Right lobe of liver (tissue), 4 donors: ENCODE measurements around the gene GLP1R.

Experiments used
- CTCF ChIP-seq, 4 donors: fragments of 200-600 bp in 3 of 4; fragments of 450-650 bp in 1 of 4; IDR thresholded peaks; one replicate each; pipeline versions ENCODE4 v1.5.1 to v1.8.0; 2016 to 2022; ENCODE audit warnings: antibody characterized with exemption in 4 of 4, mild to moderate bottlenecking in 2 of 4
- POLR2A ChIP-seq: fragments of 450-650 bp; IDR thresholded peaks from one replicate; pipeline ENCODE4 v1.6.1; 2017; ENCODE audit warnings: antibody characterized with exemption, mild to moderate bottlenecking
- donor health status: DM: no; HTN: no; CAD: no.
- donor health status: DM: no; HTN: no; CAD: no.
- donor health status: DM: no; HTN: yes; CAD: no.

- TF ChIP-seq CTCF (IDR thresholded peaks at IDR 0.05) (no peak), POLR2A (no peak)
Measured at GRCh38 chr6:39003492-39003891, 45.1 kb upstream of the GLP1R start.
